KMS-11 (cell line): ENCODE measurements around the gene STK38.

Source experiments
- H2AFZ ChIP-seq: fragments of 200-600 bp; sonication (generic); 2 replicates; pipeline ENCODE4 v1.6.1; 2016; ENCODE audit warnings: antibody characterized with exemption, mixed run types, low read depth
- H3K27ac ChIP-seq: fragments of 200-600 bp; sonication (generic); 2 replicates; pipeline ENCODE4 v1.6.1; 2016; ENCODE audit warnings: mild to moderate bottlenecking, mixed run types
- H3K27me3 ChIP-seq: fragments of 200-600 bp; sonication (generic); 2 replicates; pipeline ENCODE4 v1.6.1; 2017; ENCODE audit warnings: mild to moderate bottlenecking, low read depth, mixed run types, moderate library complexity; ENCODE audit not compliant: insufficient read depth
- H3K36me3 ChIP-seq: fragments of 200-600 bp; sonication (generic); 2 replicates; pipeline ENCODE4 v1.6.1; 2017; ENCODE audit warnings: mild to moderate bottlenecking, mixed run types; ENCODE audit not compliant: insufficient read depth
- H3K4me1 ChIP-seq: fragments of 200-600 bp; sonication (generic); 2 replicates; pipeline ENCODE4 v1.6.1; 2016; ENCODE audit warnings: mild to moderate bottlenecking, low read depth, mixed run types; ENCODE audit not compliant: poor library complexity, severe bottlenecking
- H3K4me2 ChIP-seq: fragments of 200-600 bp; sonication (generic); 2 replicates; pipeline ENCODE4 v1.7.0; 2016; ENCODE audit warnings: mild to moderate bottlenecking, mixed run types
- H3K4me3 ChIP-seq: fragments of 200-600 bp; sonication (generic); IDR thresholded peaks from 2 replicates; pipeline ENCODE4 v1.6.1; 2017; ENCODE audit warnings: low read depth, low read length, mixed read lengths; ENCODE audit not compliant: insufficient read depth
- H3K79me2 ChIP-seq: fragments of 200-600 bp; sonication (generic); 2 replicates; pipeline ENCODE4 v1.6.1; 2016; ENCODE audit warnings: low read depth, mixed run types; ENCODE audit not compliant: insufficient read depth
- H3K9ac ChIP-seq: fragments of 200-600 bp; sonication (generic); 2 replicates; pipeline ENCODE4 v1.6.1; 2016; ENCODE audit warnings: mild to moderate bottlenecking, mixed run types
- H4K20me1 ChIP-seq: fragments of 200-600 bp; sonication (generic); 2 replicates; pipeline ENCODE4 v1.6.1; 2016; ENCODE audit warnings: mild to moderate bottlenecking, mixed run types; ENCODE audit not compliant: insufficient read depth
- CTCF ChIP-seq: fragments of 200-600 bp; sonication (generic); conservative IDR thresholded peaks from 2 replicates; pipeline ENCODE4 v1.6.1; 2017; ENCODE audit warnings: low read depth, mild to moderate bottlenecking, antibody characterized with exemption, low read length, moderate library complexity, mixed read lengths

STK38 gene

GRCh38 chr6:36514554-36515456 is 32.5 kb downstream of the STK38 start:
- Histone ChIP-seq H2AFZ (no peak overlapping the region), H3K4me3 (no peak overlapping the region), H3K27ac (no peak overlapping the region), H3K79me2 (no peaks in the 10 kb centered on the region), H3K36me3 (no peaks in the 10 kb centered on the region; the same call in 1 of the 2 replicates), H3K27me3 (no peaks in the 10 kb centered on the region), H3K9ac (no peak overlapping the region), H4K20me1 (no peaks in the 10 kb centered on the region), H3K4me1 (peaks cover 16% of the 10 kb centered on the region), H3K4me2 (no peak overlapping the region)
- TF ChIP-seq CTCF = no peak

GRCh38 chr6:36510365-36510764 is 36.9 kb downstream of the STK38 start:
- H3K4me1 ChIP-seq = no peaks in the 10 kb centered on the region
- no peaks in the 10 kb centered on the region for H3K79me2 ChIP-seq
- H3K9ac ChIP-seq = no peak overlapping the region
- H3K4me2 ChIP-seq = no peak overlapping the region
- no peaks in the 10 kb centered on the region for H4K20me1 ChIP-seq
- no peaks in the 10 kb centered on the region; the same call in 1 of the 2 replicates for H3K36me3 ChIP-seq
- no peak for TF ChIP-seq CTCF
- no peak overlapping the region for H3K27ac ChIP-seq
- no peak overlapping the region for H3K4me3 ChIP-seq
- H2AFZ ChIP-seq = no peak overlapping the region
- H3K27me3 ChIP-seq = no peaks in the 10 kb centered on the region

GRCh38 chr6:36508532-36508931 is 38.7 kb downstream of the STK38 start:
- TF ChIP-seq CTCF = no peak
- Histone ChIP-seq H3K9ac (no peak overlapping the region), H3K36me3 (no peaks in the 10 kb centered on the region), H3K79me2 (no peaks in the 10 kb centered on the region), H4K20me1 (no peaks in the 10 kb centered on the region), H3K27me3 (no peaks in the 10 kb centered on the region), H2AFZ (no peak overlapping the region), H3K4me3 (no peak overlapping the region), H3K27ac (no peak overlapping the region), H3K4me1 (no peaks in the 10 kb centered on the region), H3K4me2 (no peak overlapping the region)

GRCh38 chr6:36506611-36507010 is 40.7 kb downstream of the STK38 start:
- TF ChIP-seq CTCF = no peak
- no peaks in the 10 kb centered on the region for H3K79me2 ChIP-seq
- H3K9ac ChIP-seq = no peak overlapping the region
- H4K20me1 ChIP-seq = no peaks in the 10 kb centered on the region
- no peaks in the 10 kb centered on the region for H3K27me3 ChIP-seq
- no peaks in the 10 kb centered on the region for H3K4me1 ChIP-seq
- H3K27ac ChIP-seq = no peak overlapping the region
- no peak overlapping the region for H2AFZ ChIP-seq
- no peak overlapping the region for H3K4me3 ChIP-seq
- no peak overlapping the region for H3K4me2 ChIP-seq
- H3K36me3 ChIP-seq = no peaks in the 10 kb centered on the region
